Left renal pelvis (tissue), 4 donors: ENCODE data around the gene SLC4A9. TPM values are rescaled to one million over a fixed set of nuclear protein-coding genes. Genes with fewer than 3 reads are reported as not detected.
A peak's percentile ranks its signal among the peaks of the same experiment; 100 is the strongest.

Experiments
- DNase-seq, 4 donors: peaks; one replicate each; pipeline ENCODE4 v3.0.0-alpha.2; 2013; ENCODE audit warnings: low read depth in 4 of 4, low spot score in 3 of 4
- polyA plus RNA-seq, 4 donors: library from polyadenylated mRNA; unstranded; fragments of 120-200 nt; gene quantifications; one replicate each; pipeline ENCODE4 v1.2.1, GENCODE V29; 2013; ENCODE audit not compliant: insufficient read length in 4 of 4

The SLC4A9 gene, protein sequence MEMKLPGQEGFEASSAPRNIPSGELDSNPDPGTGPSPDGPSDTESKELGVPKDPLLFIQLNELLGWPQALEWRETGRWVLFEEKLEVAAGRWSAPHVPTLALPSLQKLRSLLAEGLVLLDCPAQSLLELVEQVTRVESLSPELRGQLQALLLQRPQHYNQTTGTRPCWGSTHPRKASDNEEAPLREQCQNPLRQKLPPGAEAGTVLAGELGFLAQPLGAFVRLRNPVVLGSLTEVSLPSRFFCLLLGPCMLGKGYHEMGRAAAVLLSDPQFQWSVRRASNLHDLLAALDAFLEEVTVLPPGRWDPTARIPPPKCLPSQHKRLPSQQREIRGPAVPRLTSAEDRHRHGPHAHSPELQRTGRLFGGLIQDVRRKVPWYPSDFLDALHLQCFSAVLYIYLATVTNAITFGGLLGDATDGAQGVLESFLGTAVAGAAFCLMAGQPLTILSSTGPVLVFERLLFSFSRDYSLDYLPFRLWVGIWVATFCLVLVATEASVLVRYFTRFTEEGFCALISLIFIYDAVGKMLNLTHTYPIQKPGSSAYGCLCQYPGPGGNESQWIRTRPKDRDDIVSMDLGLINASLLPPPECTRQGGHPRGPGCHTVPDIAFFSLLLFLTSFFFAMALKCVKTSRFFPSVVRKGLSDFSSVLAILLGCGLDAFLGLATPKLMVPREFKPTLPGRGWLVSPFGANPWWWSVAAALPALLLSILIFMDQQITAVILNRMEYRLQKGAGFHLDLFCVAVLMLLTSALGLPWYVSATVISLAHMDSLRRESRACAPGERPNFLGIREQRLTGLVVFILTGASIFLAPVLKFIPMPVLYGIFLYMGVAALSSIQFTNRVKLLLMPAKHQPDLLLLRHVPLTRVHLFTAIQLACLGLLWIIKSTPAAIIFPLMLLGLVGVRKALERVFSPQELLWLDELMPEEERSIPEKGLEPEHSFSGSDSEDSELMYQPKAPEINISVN
- 10 to 100 TPM in 3 of 4 donors, under 1 TPM in 1; 0.63 to 51.1 (median 16.0) TPM for polyA plus RNA-seq

DNA sequence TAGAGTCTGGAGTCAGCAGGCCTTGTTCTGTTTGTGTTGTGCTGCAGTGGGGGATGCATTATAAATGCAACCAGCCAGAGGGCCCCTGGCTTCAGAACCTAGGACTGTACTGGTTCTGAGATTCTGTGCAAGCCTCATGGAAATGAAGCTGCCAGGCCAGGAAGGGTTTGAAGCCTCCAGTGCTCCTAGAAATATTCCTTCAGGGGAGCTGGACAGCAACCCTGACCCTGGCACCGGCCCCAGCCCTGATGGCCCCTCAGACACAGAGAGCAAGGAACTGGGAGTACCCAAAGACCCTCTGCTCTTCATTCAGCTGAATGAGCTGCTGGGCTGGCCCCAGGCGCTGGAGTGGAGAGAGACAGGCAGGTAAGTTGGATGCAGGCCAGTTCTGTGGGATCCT, at the start of gene SLC4A9:
Gene SLC4A9, plus strand, starts transcription at position 94 of the 400 bp plus-strand sequence. Its CDS starts 43 bp downstream, at position 137.
- DNase-seq: no peak

DNA sequence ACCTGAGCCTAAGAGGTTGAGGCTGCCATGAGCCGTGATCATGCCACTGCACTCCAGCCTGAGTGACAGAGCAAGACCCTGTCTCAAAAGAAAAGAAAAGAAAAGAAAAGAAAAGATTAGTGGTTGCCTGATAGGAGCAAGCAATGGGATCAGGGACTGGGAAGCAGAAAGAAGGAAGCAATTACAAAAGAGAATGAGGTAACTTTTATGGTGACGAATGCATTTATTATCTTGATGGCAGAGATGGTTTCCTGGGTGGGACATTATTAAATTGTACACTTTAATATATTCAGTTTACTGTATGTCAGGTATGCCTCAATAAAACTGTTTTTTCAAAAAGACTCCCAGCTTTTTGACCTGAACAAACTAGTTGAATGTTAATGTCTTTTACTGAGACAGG, 49.6 kb upstream of the SLC4A9 start:
- DNase-seq: no peak

DNA sequence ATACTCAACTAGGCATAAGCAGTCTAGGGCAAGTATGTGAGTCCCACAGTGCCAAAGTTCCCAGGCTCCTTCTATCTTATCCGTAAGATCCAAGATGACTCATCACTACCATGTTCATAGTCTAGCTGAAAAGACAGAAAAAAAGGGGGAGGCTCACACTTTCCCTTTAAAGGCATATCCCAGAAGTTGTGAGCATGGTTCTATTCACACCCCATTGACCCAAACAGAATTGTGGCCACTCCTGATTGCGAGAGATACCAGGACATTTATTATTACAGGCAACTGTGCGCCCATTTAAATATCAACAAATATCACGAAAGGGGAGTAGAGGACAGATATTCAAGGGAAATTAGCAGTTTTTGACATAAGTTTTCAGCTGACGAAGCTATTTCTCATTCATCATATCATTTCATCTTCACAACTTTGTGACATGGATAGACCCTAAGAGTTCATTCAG, 49.0 kb upstream of the SLC4A9 start:
- DNase-seq: no peak

DNA sequence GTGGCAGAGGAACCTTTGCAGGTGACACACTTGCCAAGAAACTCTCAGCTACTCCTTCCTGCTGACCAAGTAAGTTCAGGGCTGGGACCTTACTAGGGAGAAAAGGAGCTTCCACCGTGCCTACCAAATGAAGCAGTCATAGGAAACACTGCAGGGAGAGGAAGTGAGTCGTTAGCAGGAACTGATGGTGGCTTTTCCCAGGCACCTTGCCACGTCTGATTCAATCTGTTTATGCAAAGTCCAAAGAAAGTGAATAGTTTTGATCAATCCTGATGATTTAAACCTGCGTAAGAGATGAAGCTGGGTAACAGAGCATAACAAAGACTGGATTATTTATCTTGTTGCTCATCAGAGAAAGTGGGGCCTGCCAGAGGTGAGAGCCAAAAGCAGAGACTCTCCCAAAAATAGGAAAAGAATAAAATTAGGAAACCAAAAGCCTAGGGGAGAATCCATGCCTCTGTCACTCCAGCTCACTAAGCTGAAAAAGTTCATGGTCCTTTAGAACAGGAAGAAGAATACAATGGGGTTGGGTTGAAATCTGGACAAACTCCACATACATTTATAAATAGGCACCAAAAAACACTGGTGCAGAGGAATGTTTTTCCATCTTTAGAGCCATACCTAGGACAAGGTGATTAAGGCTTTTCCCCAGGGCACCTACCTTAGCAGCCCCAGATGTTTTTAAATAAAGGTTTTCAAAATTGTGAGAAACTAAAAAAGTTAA, 47.8 kb upstream of the SLC4A9 start:
- no peak for DNase-seq

DNA sequence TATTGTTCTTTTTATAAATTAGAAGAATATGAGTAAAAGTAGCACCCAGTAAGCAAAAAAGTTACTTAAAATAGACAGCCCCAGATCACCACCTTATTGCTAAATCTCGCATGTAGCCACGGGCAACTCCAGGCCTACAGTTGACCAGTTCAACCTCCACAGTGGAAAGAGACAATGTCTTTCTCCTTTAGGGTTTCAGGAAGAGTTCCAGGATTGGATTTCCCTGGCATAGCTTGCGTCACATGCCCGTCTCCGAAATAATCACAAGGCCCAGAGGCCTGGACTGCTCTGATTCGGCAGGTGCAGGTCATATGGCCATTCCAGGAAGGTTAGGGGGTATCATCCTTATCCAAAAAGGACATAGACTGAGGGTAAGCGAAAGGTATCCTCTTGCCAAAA, 47.2 kb upstream of the SLC4A9 start:
- no peak for DNase-seq

DNA sequence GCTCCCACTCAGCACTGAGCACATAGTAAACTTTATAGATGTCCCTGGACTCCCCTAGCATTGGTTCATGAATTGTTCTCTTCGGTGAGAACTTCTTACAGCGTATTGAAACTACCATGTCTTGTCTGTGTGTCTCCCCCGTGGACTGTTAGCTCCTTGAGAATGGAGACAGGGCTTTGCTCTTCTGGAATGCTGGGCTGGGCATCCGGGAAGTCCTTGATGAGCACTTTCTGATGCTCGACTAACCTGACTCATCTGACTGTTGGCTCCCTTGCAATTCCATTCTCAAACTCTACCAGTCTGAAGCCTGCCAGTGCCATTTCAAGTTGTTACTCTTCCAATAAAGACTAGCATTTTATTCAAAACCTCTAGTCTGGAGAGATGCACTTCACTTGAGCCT, 42.1 kb upstream of the SLC4A9 start:
- no peak for DNase-seq

DNA sequence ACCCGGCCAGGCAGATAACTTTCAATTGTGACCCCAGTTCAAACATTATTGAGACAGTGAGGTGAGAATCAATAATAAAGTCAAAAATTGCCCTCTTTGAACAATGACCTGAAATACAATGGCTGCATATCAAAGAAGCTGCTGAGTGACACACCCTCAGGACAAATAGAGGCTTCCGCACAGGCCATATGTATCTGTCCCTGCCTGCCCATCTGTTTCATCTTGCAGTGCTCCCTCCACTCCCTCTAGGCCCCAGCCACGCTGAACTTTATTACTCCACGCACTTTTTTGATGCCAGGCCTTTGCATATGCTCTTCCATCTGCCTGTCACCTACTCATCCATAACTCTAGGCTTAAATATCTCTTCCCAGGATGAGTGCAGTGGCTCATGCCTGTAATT, 41.2 kb upstream of the SLC4A9 start:
- DNase-seq: no peak

DNA sequence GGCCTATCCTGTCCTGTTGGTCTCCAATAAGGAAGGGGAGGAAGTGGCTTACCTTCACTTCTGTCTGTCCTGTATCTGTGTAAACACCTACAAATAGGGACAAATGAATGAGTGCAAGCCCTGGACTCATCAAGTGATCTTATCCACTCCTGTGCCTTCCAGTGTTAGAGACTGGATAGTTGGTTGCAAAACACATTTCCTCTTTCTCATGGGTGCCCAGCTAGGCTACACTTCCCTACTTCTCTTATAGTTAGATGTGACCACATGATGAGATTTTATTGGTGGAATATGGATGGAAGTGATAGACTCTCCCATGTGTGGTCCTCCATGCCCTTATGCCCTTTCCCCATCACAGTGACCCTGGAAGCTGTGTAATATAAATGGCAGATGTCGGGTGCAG, 40.2 kb upstream of the SLC4A9 start:
- no peak for DNase-seq

DNA sequence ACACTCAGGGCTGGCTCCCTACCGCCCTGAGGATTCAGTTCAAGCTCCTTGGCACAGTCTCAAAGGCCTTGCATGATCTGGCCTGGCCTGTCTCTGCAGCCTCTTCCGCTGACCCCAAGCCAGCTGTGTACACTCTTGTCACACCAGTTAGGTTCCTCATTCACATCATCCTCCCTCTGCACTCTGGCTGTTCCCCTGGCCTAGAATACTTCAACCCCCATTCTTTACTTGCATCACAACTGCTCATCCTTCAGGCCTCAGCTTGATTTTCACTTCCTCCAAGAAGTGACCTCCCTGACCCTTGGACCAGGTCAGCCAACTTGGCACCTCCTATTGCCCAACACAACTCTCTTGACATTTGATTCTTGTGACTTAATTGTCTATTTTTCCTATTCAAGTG, 38.2 kb upstream of the SLC4A9 start:
- DNase-seq: no peak

DNA sequence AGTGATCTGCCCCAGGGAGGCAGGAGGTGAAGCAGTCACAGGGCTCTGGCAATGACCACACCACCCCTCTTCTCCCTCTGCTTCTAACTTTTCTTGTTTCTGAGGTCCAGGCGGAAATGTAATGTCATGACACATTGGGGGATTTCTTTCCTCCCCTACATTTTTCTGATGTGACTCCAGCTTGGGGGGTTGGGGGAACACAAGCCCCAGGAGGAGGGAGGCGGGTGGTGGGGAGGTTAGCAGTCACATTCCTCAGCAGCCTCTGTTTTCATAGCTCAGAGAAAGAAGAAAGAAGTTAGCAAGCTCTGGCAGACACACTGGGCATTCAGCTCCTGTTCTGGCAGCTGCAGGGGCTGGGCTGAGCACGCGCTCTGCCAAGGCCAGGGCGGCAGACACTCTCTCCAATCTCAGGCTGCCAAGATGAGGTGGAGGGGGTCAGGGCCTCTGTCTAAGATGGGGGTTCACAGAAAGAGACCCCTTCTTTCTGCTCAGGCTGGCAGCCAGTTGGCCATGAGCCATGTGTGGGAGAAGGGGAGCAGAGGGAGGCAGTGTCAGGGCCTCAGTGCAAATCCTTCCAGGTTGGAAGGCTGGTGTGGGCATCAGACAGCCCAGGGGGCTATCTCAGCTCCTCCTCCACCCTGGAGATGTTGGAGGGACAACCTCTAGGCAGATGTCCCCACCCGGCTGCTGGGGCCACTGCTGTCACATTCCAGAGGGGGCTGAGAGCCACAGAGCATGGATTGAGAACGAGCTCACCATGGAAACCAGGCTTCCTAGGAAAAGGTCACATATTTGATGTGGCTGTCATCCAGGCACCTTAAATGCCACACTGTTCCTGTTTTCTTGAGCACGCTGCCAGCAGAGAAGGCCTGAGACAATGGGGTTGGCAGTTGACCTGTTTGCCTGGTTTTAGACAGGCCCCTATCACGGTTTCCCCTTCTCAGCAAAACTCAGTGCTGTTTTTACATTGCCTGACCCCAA, 37.0 kb upstream of the SLC4A9 start:
- DNase-seq: no peak

DNA sequence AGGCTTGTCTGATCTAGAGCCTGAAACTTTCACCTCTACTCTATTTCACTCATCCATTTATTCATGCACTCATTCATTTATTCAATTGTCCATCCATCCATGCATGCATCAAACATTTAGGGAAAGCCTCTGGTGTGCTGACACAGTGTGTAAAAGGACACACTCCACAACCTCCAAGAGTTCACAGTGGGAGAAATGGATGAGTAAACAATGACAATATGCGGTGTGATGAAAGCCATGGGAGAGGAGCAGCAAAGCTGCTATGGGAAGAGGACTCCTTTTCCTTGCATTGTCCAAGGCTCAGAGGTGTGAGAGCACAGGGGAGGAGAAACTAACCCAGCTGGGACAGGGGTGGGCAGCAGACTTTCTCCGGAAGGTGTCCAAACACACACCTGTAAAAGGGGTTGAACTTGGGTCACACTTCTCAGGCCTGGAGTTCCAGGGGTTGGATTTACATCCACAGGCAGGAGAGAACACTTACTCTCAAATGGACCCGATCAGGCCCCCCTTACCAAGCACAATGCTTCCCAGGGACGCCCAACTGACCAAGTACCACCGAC, 35.9 kb upstream of the SLC4A9 start:
- DNase-seq: no peak

DNA sequence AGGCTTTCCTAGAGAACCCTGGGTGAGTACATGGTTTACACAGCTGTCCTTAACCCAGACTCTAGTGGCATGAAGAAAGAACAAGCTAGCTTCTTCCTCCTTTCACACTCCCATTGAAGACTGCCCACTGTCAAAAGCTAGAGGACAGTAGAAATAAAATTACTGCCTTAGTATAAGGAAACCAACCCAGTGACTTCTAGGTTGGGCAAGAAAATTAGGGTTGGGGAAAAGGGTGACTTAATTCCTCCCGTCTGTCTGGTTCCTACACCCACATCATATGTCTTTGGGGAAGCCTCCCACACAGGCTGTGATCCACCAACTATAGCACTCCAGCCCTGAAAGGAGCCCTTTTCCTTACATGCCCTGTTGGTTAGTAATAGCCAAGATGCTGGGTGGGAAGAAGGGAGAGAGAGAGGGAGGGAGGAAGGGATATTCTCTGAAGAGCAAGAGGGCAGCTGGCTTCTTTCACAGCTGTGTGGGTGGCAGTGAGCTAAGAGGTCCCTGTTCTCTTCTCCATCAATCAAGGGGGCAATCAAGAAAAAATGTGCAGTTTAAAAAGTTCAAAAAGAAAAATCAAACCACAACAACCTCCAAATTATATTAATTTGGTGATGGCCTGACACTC, 35.3 kb upstream of the SLC4A9 start:
- peak in 1 of 4 donors; percentile 32 for DNase-seq

DNA sequence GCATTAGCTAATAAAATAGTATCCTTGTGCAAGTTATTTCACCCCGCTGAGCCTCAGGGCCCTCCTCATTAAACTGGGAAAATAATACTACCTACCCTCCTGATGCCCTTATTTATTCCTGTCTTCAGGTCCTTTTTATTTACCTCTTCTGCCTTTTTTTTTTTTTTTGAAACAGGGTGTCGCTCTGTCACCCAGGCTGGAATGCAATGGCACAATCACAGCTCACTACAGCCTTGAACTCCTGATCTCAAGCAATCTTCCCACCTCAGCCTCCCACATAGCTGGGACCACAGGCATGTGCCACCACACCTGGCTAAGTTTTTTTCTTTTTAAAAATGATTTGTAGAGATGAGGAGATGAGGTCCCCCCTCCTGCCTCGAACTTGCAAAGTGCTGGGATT, 34.5 kb upstream of the SLC4A9 start:
- no peak for DNase-seq

DNA sequence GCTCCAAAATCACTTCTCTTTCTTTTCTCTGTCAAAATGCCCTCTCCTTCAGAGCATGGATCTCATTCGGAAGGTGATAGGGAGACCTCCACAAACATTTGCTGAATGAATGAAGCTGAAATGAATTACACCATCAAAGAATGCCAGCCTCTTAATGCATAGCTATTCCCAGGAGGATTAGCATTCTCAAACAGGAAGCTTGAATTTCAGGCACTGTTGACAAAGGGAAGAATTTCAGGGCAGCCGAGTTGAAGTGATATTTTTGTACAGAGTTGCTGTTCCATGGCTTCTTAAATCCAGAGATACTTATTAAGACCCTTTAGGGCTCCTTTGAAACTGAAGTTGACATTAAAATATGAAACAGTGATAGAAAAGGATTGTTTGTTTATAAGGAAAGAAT, 32.4 kb upstream of the SLC4A9 start:
- DNase-seq: no peak

DNA sequence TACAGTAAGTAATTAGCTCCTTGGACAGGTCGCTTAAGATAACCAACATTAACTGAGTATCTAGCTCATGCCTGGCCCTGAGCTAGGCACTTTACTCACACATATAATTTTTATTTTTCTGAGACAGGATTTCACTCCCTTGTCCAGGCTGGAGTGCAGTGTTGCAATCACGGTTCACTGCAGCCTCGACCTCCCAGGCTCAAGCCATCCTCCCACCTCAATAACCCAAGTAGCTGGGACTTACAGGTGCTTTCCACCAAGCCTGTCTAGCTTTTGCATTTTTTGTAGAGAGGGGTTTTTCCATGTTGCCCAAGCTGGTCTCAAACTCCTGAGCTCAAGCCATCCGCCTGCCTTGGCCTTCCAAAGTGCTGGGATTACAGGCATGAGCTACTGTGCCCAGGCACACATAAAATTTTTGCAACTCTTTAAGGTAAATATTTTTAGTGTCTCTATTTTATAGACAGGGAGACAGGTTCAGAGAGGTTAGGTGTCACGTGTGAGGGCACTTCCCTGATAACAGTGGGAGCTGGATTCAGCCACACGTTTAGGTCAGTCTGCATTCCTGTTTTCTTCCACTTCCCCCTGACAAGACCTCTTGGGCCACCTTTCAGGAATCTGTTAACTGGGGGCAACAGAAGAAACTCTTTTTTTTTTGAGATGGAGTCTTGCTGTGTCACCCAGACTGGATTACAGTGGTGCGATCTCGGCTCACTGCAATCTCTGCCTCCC, 31.8 kb upstream of the SLC4A9 start:
- DNase-seq: no peak

DNA sequence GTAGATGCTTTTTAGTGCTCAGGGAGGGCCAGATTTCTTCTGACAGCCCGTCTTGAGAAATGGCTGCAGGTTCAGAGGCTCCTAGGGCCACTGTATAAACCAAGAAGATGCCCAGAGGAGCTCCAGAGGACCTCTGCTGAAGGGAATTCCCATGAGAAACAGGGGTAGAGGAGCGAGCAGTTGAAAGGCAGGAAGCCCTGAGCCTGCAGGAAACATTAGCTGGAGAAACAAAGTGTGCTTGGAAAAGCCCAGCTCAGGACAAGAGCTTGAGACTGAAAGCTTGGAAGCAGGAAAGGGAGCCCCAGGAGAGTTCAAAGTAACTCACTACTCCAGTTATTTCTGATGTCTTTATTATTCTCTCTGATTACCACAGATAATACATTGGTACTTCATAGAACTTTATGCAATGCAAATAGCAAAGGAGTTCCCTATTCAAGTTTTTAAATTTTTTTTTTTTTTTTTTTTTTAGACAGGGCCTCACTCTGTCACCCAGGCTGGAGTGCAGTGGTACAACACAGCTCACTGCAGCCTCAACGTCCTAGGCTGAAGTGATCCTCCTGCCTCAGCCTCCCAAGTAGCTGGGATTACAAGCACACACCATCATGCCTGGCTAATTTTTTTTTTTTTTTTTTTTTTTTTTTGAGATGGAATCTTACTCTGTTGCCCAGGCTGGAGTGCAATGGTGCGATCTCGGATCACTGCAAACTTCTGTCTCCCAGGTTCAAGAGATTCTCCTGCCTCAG, 30.1 kb upstream of the SLC4A9 start:
- DNase-seq: no peak

DNA sequence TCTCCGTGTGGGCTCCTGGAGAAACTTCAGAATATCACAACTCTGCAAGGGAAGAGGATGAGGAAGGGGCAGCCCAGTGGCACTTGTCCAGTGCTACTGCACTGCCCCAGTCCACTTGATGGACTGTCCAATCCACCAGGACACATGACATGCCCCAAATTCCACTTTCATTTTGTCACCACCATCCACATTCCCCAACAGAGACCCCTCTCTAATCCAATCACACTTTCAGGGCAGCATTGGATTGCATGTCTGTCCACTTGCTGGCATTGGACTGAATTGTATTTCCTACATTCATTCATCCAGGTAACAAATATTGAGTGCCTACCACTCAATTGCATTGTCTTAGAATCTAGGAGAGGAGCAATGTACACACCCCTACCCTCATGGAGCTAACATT, 28.4 kb upstream of the SLC4A9 start:
- no peak for DNase-seq
